Stimulated activated CD4-positive, alpha-beta T cell treated with anti-CD3 and anti-CD28 coated beads, Interleukin-12 subunit alpha, Interleukin-12 subunit beta, amount 100 ng/mL, for 24 hours (primary cell): ENCODE measurements around the gene GRIK4.
"Not testable (repeated sequence)": the region's sequence is repeated elsewhere in the genome, so short reads cannot be mapped to it uniquely, and the experiment has no call there.

Experiments used
- DNase-seq, 2 experiments: peaks; one replicate each; pipeline ENCODE4 v3.0.0-alpha.2; 2020; ENCODE audit warnings: low read depth in 2 of 2

The GRIK4 gene

DNA sequence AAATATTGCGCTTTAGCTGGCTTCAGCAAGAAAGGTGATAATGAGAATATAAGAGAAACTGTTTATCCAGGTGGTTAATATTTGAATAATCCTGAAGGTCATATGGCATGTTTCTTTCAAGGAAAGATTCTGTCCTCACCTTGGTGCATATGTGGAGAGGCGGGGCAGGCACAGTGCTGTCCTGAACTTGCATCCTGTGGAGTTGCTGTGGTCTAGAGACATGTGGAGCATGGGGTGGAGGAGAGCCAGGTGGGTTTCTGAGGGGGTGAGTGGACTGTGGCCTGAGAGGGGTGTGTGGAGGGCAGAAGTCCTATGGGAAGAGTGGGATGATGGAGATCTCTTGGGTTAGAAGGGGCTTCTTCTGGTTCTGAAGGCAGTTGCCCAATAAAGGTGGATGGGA is 65.5 kb downstream of the GRIK4 start:
- DNase-seq: no peak

DNA sequence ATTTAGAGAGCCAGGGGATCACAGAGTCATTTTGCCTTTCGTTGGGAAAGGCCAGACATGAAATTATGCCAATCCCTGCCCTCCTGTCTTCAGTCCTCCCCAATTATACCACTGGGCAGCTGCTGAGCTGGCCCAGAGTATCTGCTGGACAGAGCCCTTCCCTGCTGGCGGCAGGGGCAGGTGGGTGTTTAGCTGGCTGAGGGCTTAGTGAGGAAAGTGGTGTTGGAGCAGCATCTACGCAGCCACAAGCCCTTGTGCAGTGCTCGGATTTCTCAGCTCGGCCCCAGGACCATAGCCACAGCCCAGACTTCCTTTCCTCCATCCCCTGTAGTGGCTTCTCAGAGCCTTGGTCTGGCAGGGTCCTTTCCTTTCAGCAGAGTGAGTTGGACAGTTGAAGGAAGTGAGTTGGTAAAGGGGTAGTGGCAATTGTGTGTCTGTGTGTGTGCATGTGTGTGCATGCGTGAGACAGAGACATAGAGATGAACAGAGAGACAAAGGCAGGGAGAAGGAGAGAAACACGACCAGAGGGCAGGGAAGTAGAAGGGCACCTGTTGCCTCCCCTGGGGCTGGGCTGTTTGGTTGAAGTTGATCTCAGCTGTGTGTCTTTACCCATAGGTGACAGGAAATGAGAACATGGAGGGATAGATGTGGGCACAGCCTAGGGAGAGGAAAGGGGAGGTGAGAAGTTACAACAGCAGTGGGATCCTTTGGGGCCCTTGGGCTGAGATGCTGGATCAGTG is 66.2 kb downstream of the GRIK4 start:
- DNase-seq: no peak

DNA sequence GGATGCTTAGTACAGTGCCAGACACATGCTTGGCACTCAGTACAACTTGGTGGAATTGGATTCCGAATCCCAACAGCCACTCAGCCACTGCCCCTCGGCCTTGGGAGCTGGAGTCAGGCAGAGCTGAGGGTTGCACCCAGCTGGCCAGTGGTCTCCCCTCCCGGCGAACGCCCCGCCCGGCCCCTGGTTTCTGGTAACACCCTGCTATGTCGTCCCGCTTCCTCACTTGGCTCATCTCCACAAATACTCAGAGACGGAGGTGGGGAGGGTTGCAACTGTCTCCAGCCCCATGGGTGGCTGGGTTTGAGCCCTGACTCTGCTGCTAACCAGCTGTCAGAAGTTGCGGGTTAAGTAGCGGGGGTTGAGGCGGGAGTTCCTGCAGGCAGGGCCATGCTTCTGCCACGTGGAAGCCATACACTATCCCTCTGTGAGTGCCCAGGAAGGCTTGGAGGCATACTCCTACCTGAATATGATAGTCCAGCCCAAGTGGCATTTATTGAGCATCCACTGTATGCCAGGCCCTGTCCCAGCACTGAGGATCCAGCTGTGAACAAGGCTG is 67.1 kb downstream of the GRIK4 start:
- no peak for DNase-seq

DNA sequence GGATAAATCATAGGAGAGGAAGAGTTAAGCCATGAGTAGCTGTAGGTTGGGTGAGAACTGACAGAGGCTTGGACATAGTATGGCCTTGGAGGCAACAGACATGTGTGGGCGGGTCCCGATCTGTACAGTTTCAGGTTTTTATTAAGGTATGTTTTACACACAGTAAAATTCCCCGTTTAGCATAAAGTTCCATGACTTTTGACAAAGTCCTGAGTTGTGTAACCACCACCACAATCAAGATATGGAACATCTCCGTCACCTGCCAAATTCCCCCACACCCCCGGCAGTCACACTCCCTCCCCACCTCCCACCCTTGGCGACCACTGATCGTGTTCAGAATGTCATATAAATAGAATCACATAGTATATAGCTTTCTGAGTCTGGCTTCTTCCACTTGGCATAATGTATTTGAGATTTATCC is 68.1 kb downstream of the GRIK4 start:
- no peak for DNase-seq

DNA sequence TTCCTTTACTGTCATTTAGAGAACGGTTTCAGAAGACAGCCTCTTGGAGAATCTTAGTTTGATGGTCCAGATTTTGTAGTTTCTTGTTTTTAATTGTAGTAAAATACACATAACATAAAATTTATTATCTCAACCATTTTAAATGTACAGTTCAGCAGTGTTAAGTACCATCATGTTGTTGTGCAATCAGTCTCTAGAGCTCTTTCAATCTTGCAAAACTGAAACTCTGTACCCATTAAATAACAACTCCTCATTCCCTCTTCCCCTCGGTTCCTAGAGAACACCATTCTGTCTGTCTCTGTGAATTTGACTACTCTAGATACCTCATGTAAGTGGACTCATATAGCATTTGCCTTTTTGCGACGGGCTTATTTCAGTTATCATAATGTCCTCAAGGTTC is 69.8 kb downstream of the GRIK4 start:
- no peak for DNase-seq

DNA sequence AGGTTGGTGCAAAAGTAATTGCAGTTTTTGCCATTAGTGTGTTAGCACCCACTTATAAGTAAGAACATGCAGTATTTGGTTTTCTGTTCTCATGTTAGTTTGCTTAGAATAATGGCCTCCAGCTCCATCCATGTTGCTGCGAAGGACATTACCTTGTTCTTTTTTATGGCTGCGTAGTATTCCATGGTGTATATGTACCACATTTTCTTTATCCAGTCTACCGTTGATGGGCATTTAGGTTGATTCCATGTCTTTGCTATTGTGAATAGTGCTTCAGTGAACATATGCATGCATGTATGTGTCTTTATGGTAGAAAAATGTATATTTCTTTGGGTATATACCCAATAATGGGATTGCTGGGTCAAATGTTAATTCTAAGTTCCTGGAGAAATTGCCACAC is 71.0 kb downstream of the GRIK4 start:
- DNase-seq: not testable (repeated sequence)

DNA sequence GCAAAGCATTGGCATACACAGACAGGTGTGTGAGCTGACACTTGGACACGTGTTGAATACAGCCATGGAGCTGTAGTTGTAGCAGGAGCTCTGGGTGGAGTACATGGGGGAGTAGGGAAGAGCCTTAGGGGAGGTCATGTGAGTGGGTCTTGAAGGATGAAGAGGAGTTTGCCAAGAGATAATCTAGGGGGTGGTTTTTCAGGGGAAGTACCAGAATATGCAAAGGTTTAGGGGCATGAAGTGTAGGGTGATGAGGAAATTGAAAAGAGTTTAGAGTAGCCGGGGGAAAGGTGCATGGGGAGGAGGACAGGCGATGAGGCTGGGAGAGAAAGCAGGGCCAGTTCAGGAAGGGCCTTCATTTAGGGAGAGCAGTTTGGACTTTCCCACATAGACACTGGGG is 74.5 kb downstream of the GRIK4 start:
- no peak for DNase-seq

DNA sequence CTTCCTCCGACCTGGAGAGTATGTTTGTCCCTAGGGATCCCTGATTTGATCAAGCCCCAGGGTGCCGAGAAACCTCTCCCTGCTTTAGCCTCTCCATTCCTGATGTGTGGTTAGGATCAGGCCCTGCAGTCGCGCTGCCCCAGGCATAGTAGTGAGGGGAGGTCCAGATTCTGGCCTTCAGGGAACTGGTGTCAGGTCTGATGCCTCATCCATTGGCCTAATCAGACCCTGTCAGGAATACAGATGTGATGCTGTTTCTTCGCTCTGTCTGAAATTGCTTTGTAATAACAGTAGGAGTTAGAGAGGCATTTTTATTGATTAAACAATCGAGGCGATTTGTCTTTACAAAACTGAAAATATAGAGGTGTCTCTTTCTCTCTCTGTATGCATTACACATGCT is 75.2 kb downstream of the GRIK4 start:
- no peak for DNase-seq

DNA sequence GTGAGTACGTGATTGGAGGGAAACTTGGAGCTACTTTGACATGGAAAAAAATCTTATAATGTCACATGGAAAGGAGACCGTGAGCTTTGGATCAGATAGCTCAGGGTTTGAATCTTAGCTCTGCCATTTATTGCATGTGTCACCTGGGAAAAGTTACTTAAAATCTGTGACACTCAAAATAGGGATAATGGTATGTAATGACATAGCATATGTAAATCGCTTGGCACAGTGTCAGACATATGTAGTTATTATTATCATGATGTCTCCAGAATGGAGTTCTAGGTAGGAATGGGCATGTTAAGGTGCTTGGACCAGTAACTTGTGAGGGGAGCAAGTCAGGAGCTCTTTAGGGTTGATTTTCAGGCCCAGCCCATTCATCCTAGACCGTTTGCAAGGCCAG is 75.8 kb downstream of the GRIK4 start:
- no peak for DNase-seq

DNA sequence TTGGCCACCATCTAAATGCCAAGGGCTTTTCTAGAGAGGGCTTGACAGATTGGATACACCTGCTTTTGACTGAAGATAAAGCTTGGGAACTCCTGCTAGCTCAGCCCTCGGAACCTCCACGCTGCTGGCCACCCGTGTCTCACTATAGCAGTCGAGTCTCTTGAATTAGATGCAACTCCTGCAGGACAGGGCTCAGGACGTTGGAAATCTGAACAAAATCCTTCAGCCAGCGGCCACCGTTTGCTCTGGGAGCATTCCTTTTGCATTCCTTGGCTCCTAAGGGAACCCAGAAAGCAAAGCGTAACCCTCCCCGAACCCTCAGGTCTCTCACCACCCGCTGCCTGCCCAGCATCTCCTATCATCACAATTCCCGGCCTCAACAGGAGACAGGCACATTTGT is 77.8 kb downstream of the GRIK4 start:
- DNase-seq: no peak

DNA sequence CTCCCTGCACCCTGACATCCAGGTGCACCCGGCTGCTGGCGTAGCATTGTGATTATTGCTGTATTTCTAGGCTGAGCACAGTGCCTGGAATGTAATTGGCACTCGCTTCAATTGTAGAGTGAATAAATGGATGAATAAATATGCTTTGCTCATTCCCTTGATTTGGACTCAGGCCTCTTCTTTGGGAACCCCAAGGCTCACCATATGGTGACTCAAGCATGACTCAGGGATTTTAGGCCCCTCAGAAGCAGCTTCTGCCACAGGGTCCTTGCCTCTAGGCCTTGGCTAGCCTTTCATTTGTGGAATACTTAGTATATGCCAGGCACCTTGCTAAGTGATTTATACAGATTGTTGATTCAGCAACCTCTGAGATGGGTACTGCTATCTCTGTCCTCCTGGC is 78.9 kb downstream of the GRIK4 start:
- no peak for DNase-seq

DNA sequence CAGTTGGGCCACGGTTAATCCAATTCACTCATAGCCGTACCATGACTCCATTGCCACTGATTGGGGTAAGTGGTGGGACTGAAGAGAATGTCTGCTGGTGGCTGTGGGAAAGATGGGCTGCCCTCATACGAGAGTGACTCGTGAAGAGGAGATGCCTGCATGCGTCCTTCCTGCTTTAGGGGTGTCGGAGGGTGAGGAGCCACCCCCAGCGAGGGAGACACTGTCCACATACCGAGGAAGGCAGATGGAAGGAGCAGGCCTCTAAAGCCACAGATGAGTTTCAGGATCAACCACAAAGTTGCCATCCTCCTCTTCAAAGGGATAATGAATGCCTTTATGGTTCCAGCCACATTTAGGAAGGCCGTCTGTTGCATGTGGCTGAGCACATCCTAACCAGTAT is 83.2 kb downstream of the GRIK4 start:
- no peak for DNase-seq

DNA sequence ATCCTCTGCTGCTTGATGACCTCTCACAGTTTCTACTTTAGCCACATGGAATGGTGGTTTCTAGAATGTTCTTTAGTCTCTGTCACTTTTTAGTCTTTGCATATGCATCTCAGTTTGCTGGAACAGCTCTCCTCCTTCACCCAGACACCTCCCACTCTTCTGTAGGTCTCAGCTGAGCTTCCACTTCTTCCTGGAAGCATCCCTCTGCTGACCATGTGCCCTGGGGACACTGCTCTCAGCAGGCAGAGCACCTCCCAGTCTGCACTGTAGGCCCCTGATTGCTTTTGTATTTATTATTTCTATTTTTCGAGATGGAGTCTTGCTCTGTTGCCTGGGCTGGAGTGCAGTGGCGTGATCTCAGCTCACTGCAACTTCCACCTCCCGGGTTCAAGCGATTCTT is 84.0 kb downstream of the GRIK4 start:
- DNase-seq: no peak

DNA sequence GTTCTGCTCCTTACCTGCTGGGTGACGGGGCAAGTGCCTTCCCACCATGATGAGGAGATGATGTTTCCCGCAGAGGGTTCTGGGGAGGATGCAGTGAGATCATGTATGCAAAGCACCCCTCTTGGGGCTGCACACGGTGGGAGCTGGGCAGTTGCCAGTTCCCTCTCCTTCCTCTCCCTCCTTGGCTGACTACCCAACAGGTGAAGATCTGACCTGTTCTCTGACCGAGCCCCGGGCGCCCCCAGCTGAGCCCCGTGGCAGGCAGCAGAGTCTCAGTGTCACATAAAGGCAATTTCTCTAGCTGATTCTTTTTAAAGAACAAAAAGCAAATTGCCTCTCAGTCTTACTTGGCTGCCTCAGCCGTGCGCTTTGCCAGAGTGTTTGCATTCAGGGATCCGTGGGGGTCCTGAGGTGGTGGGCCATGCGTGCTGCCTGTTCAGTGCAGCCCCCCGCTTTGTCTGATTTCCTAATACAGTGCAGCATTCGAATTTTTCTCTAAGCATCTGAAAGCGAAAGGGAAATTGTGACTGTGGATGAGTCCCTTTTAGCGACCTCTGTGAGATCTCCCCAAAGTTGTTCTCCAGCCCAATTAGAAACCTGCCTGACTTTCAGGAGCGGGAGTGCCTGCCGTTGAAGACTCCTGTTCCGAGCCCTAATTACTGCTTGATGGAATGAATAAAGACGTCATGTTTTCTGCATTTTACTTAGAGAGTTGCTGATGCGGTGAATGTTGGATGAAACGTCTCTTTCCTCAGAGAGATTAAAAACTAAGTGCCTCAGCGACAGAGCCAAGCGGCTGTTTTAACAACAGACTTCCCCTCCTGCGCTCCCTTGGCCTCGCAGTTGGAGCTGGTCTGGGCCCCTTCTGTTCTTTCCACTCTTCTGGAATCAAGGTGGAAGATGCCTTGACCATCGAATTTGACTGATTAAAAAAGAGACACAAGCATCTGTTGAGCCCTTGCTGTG is 86.0 kb downstream of the GRIK4 start:
- DNase-seq: no peak

DNA sequence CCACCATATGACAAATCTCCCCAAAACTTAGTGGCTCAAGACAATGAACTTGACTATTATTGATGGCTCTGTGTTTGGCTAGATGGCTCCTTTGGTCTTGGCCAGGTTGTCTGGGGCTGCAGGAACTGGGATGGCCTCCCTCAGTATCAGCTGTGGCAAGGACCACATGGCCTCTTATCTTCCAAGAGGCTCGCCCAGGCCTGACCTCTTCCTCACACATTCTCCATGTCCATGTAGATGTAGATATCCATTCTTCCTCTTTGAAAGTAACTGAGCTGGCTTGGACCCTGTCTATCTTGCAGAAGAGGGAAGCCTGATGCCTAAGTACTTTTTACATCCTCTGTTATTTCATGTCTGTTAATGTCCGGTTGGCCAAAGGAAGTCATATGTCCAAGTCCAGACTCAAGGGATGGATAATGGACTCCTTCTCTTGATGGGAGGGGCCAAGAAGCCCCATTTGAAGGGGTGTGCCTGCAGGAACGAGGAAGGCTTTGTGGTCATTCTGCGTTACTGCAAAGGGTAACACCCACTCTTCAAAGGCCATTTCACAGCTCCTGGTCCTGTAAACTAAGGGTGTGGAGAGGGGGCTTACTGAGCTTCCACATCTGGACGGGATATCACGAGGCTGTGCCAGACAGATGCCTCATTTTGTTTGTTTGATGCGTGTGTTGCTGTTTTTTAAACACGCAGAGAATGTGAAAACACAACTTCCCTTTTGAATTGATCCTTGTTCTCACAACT is 87.1 kb downstream of the GRIK4 start:
- DNase-seq: no peak

DNA sequence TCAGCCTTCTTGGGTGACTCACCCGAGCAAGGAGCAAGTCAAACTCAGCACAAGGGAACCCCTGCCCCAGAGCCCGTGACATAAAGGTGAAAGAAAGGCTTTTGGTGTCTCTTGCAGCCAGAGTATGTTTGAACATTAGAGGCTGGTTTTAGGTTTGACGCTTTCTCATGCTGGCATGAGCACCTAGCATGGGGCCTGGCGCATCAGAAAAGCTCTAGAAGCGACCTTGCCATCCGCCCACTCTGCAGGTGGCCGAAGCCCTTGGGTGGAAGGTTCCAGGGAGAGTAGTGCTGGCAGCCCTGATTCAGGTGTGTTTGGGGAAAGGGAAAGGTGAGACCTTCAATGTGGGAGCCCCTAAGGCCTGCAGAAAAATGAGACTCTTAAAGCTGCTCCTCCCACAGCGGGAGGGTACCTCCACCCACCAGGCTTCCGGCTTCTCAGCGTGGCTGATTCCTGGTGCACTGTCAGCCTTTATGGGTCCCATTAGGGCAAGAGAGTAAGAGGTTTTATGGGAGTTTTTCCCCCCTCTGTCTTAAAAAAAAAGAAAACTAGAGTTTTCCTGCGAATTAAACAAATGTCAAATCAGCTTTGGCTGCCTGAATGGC is 88.4 kb downstream of the GRIK4 start:
- DNase-seq: no peak

DNA sequence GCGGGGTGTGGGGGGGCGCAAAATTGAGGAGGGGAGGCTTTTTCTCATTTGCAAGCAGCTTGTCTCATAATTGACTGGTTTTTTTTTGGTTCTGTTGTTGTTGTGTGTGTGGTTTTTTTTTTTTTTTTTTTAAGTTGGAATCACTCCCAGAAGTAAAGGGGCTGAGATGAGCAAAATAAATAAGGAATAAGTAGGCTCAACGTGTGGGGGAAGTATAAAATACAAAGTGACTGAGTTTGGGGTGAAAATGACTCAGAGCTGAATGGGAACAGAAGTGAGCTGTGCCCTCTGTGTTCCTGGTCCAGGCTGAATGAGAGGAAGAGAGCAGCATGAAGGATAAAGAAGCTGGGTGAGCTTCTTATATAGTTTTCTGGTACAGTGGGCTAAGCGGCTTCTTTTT is 90.0 kb downstream of the GRIK4 start:
- no peak for DNase-seq

DNA sequence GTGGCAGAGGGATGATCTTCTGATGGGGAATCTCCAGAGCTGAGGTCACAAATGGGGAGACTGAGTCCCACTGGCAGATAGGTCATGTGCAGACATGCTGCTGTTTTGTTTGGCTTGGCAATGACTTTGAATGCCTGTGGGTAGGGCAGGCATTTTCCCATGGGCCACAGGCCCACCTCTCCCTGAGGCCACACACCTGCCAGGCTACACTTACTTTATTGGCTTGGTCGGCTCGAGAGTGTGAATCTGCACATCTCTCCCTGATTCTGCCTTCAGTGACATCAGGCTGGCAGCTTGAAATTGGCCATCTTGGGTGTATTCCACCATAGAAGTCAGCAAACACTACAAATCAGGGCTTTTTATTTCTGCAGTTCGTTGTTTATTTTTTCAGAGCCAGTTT is 91.5 kb downstream of the GRIK4 start:
- no peak for DNase-seq

DNA sequence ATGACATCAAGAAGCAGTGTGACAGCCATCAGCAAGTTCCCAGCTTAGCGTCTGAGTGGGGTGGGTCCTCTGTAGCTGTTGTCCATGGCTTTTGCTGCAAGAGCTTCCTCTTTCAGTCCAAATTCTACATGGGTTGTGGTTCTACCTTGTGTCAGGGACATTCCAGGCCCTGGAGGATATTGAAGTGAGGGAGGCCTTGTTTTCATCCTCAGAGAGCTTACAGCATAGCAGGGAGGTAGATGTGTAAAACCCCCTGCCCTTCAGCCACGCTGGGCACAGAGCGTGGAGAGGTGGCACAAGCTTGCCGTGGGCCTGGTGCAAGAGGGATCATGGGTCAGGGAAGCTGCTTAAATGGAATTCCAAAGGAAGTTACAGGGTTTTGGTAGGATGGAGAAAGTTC is 93.9 kb downstream of the GRIK4 start:
- no peak for DNase-seq

DNA sequence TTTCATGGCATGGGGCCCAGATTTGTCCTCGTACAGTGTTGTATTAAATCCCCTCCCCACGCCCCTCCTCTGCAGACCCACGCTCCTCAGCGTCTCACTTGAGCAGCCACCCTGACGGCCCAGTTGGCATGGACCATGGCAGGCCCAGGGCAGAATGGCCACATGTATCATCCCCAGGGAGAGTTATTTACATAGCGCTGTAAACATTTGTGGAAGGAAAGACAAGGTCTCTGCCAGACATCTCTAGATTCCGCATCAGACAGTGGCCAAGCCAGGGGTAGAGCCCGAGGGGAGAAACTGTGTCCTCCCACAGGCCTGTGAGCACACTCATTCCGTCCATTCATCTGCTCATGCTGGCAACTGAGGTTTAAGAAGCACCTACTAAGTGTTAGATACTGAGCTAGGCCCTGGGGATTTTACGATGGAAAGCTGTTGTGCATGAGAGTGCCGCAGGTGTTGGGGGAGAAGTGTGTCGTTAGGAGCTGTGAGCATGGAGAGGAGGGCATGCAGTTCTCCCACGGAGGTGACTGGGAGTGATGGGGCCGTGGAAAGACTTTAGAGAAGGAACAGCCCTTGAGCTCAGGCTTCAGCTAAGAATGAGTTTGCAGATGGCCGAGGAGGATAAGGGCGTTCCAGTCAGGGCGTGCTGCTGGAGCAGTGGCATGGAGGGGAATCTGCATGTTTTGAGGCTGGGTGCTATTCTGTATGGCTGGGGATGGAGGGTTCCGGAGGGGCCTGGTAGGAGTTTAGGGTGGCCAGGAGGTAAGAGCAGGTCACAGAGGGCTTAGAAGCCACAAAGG is 94.9 kb downstream of the GRIK4 start:
- no peak for DNase-seq

DNA sequence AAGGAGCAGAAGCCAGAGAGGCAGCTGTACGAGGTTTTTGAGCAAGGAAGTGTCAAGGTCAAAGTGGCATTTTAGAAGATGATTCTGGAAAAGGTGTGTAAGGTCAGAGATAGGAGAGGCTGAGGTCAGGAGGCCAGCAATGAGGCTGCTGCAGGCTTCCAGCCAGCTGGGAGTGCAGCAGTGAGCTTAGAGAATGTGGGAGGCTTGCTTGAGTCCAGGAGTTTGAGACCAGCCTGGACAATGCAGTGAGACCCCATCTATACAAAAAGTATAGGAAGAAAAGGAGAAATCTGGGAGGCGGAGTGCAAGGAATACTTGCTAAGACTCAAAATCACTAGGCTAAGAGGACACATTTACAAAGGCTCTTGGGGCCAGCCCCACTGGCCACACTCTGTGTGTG is 96.5 kb downstream of the GRIK4 start:
- DNase-seq: no peak
